ENCODE measurements around the gene PTPRT. TPM values are rescaled to one million over a fixed set of nuclear protein-coding genes. Genes with fewer than 3 reads are reported as not detected.

Gene PTPRT
- total and polyA plus RNA-seq, 9 donors: under 0.01 to 3.2 (median 0.22) TPM; not detected in 1

- 89 to 91% (median 91%) methylated on average over 4 of the region's 4 CpGs for WGBS, 3 donors
Observed at GRCh38 chr20:42530191-42530590, 659.5 kb downstream of the PTPRT start.

GRCh38 chr20:42524058-42524457, 665.6 kb downstream of the PTPRT start:
- WGBS, 3 donors: 89 to 92% (median 90%) methylated on average over 1 of the region's 1 CpG
- no peaks in the 10 kb centered on the region for H3K36me3 ChIP-seq

More at GRCh38 chr20:42530191-42530590, 659.5 kb downstream of the PTPRT start:
- DNase-seq: no peak
- Histone ChIP-seq H3K27ac (no peak overlapping the region), H3K36me3 (no peaks in the 10 kb centered on the region), H3K4me3 (no peak overlapping the region), H3K9me3 (no peaks in the 10 kb centered on the region), H3K27me3 (no peaks in the 10 kb centered on the region), H3K4me1 (ENCODE audit: insufficient read depth) (no peaks in the 10 kb centered on the region)
- TF ChIP-seq EP300 (IDR thresholded peaks at IDR 0.05): no peak
- TF ChIP-seq CTCF (IDR thresholded peaks at IDR 0.05): no peak
- TF ChIP-seq POLR2A (IDR thresholded peaks at IDR 0.05): no peak
- intact Hi-C loops (cut with DNase I): loop anchor here in 1 of 4 donors (10.0 kb wide), 1 partner anchor 805 kb away; no protein-coding TSS in a partner anchor

GRCh38 chr20:42516692-42517091, 673.0 kb downstream of the PTPRT start:
- intact Hi-C loops (cut with DNase I): no loop called here
- 49 to 68% (median 64%) methylated on average over 3 of the region's 3 CpGs for WGBS, 3 donors
- Histone ChIP-seq H3K4me1 (ENCODE audit: insufficient read depth) (no peaks in the 10 kb centered on the region), H3K27ac (no peak overlapping the region), H3K36me3 (no peaks in the 10 kb centered on the region), H3K27me3 (no peaks in the 10 kb centered on the region), H3K4me3 (no peak overlapping the region), H3K9me3 (no peaks in the 10 kb centered on the region)
- DNase-seq: no peak
- no peak for TF ChIP-seq CTCF (IDR thresholded peaks at IDR 0.05)
- no peak for TF ChIP-seq POLR2A (IDR thresholded peaks at IDR 0.05)
- TF ChIP-seq EP300 (IDR thresholded peaks at IDR 0.05): no peak

More at GRCh38 chr20:42524058-42524457, 665.6 kb downstream of the PTPRT start:
- no peaks in the 10 kb centered on the region for H3K4me1 ChIP-seq (ENCODE audit: insufficient read depth)
- H3K27me3 ChIP-seq: no peaks in the 10 kb centered on the region
- H3K9me3 ChIP-seq: no peaks in the 10 kb centered on the region
- no peak overlapping the region for H3K4me3 ChIP-seq
- DNase-seq: no peak
- TF ChIP-seq POLR2A (IDR thresholded peaks at IDR 0.05) (no peak), CTCF (IDR thresholded peaks at IDR 0.05) (no peak), EP300 (IDR thresholded peaks at IDR 0.05) (no peak)
- H3K27ac ChIP-seq: no peak overlapping the region
- intact Hi-C loops (cut with DNase I): no loop called here

- intact Hi-C loops (cut with DNase I): no loop called here
Observed at GRCh38 chr20:42510686-42511085, 679.0 kb downstream of the PTPRT start.

More at GRCh38 chr20:42510686-42511085, 679.0 kb downstream of the PTPRT start:
- H3K27ac ChIP-seq: no peak overlapping the region
- WGBS, 3 donors: 68 to 86% (median 76%) methylated on average over 4 of the region's 4 CpGs
- no peak overlapping the region for H3K4me3 ChIP-seq
- no peaks in the 10 kb centered on the region for H3K4me1 ChIP-seq (ENCODE audit: insufficient read depth)
- TF ChIP-seq CTCF (IDR thresholded peaks at IDR 0.05) (no peak), EP300 (IDR thresholded peaks at IDR 0.05) (no peak), POLR2A (IDR thresholded peaks at IDR 0.05) (no peak)
- H3K9me3 ChIP-seq: no peaks in the 10 kb centered on the region
- no peaks in the 10 kb centered on the region for H3K27me3 ChIP-seq
- DNase-seq: no peak
- H3K36me3 ChIP-seq: no peaks in the 10 kb centered on the region

All from ovary (tissue), 9 donors.